Measurements from ENCODE around the gene AQP6.

DNA sequence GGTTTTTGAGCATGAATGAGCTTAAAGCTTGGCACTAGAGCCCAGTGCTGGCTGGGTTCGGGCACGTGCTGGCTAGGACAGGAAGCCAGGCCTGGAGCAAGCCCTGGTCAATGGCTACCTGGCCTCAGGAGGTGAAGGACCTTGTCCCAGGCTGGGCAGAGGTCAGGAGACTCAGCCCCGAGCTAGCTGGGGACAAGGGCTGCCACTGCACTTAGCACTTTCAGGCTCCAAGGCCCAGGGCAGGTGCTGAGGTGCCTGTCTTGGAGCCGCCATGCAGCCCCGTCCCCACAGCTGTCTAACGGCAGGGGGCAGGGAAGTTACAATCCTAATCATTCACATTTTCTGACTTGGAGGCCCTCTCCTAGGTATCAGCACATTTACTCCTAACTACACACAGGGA lies 4.3 kb upstream of the AQP6 start:
- TF ChIP-seq, protein P1, sequence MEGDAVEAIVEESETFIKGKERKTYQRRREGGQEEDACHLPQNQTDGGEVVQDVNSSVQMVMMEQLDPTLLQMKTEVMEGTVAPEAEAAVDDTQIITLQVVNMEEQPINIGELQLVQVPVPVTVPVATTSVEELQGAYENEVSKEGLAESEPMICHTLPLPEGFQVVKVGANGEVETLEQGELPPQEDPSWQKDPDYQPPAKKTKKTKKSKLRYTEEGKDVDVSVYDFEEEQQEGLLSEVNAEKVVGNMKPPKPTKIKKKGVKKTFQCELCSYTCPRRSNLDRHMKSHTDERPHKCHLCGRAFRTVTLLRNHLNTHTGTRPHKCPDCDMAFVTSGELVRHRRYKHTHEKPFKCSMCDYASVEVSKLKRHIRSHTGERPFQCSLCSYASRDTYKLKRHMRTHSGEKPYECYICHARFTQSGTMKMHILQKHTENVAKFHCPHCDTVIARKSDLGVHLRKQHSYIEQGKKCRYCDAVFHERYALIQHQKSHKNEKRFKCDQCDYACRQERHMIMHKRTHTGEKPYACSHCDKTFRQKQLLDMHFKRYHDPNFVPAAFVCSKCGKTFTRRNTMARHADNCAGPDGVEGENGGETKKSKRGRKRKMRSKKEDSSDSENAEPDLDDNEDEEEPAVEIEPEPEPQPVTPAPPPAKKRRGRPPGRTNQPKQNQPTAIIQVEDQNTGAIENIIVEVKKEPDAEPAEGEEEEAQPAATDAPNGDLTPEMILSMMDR (IDR thresholded peaks at IDR 0.05): no peak
- no peak for TF ChIP-seq EP300 (IDR thresholded peaks at IDR 0.05; ENCODE audit: borderline replicate concordance in 1 of 2, low read depth in 1 of 2, low read length in 1 of 2)
- TF ChIP-seq EZH2phosphoT487 (IDR thresholded peaks at IDR 0.05; ENCODE audit: borderline replicate concordance, low read depth): no peak
- no peak for TF ChIP-seq RXRA (IDR thresholded peaks at IDR 0.05; ENCODE audit: borderline replicate concordance, low read depth)
- no peak for TF ChIP-seq YY1 (IDR thresholded peaks at IDR 0.05; ENCODE audit: low read depth)
- no peak for TF ChIP-seq FOXM1 (IDR thresholded peaks at IDR 0.05; ENCODE audit: low read depth)
- TF ChIP-seq SIN3A (IDR thresholded peaks at IDR 0.05; ENCODE audit: borderline replicate concordance, low read depth, low read length): no peak
- no peak for TF ChIP-seq MEF2A (IDR thresholded peaks at IDR 0.05; ENCODE audit: borderline replicate concordance, low read depth)
- TF ChIP-seq TAF1 (IDR thresholded peaks at IDR 0.05; ENCODE audit: borderline replicate concordance, low read depth, low read length): no peak
- no peak for TF ChIP-seq CHD2 (IDR thresholded peaks at IDR 0.05; ENCODE audit: low read length, partially characterized antibody)
- no peak for TF ChIP-seq GABPA (IDR thresholded peaks at IDR 0.05; ENCODE audit: low read depth)

Data from SK-N-SH (cell line).